ENCODE results near the gene KLLN.
A peak's percentile ranks its signal among the peaks of the same experiment; 100 is the strongest.
"Not testable (repeated sequence)": the region's sequence is repeated elsewhere in the genome, so short reads cannot be mapped to it uniquely, and the experiment has no call there.

The KLLN gene

DNA sequence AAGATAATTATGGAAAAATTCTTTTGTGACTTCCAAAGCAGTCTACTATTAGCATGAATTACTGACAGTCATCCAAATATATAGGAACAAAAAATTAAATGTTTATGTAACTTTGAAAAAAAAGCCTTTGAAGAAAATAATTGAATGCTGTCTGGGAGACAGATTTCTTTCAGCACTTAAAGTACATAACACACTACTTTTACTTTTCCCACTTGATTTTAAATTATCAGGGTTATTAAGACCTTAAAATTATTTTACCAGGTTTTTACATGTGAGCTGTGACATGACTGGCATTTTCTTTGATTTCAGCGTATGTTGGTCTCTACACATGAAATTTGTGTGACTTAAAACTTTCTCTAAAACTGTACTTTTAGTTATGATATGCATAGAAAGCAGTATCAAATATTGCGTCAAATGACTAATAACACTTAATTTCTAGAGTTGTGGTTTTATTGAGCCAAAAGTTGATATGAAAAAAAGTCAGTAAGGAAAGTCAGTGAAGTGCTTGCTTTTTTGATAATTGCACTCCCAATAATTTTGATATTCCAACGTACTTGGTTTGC is 3.2 kb upstream of the KLLN start:
- no peak for DNase-seq (ENCODE audit: low read depth in 2 of 2)

DNA sequence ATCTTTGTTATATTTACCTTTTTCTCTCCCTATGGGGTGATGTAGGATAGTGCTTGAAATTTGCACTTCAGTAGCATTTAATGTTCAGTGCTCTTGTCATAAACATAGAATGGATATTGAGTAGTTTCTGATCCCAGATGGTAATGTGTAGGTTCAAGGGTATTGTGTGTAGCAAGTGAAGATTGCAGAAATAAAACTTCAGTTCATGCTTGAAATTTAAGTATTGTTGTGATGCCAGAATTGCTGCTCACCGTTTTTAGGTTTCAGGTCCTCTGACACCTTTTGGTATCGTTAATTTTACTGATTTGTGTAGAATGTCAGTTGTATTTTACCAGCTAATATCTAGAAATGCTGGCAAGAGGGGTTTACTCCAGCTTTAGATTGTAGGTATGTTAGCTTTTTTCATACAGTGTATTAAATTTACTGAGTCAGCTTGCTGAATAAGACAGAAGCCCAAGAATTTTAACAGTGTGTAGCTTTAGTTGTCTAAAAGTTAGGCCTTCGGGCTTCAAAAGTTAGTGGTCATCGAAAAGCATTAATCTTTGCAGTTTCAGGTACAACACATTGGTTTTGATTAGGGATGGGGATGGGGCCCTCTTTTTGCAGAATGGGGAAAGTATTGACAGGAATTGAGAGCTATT is 2.0 kb upstream of the KLLN start:
- DNase-seq (ENCODE audit: low read depth in 2 of 2), result no peak

- DNase-seq (ENCODE audit: low read depth in 2 of 2), result no peak
These were observed 1.2 kb upstream of the KLLN start for GRCh38 chr10:87864496-87865059.

DNA sequence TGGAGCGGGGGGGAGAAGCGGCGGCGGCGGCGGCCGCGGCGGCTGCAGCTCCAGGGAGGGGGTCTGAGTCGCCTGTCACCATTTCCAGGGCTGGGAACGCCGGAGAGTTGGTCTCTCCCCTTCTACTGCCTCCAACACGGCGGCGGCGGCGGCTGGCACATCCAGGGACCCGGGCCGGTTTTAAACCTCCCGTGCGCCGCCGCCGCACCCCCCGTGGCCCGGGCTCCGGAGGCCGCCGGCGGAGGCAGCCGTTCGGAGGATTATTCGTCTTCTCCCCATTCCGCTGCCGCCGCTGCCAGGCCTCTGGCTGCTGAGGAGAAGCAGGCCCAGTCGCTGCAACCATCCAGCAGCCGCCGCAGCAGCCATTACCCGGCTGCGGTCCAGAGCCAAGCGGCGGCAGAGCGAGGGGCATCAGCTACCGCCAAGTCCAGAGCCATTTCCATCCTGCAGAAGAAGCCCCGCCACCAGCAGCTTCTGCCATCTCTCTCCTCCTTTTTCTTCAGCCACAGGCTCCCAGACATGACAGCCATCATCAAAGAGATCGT is 690 bp upstream of the KLLN start:
- DNase-seq (ENCODE audit: low read depth in 2 of 2), result peak in 1 of 2 donors; percentile 4

- peak in 1 of 2 donors; percentile 26 for DNase-seq (ENCODE audit: low read depth in 2 of 2)
These were observed 667 bp downstream of the KLLN start for GRCh38 chr10:87862679-87863052.

DNA sequence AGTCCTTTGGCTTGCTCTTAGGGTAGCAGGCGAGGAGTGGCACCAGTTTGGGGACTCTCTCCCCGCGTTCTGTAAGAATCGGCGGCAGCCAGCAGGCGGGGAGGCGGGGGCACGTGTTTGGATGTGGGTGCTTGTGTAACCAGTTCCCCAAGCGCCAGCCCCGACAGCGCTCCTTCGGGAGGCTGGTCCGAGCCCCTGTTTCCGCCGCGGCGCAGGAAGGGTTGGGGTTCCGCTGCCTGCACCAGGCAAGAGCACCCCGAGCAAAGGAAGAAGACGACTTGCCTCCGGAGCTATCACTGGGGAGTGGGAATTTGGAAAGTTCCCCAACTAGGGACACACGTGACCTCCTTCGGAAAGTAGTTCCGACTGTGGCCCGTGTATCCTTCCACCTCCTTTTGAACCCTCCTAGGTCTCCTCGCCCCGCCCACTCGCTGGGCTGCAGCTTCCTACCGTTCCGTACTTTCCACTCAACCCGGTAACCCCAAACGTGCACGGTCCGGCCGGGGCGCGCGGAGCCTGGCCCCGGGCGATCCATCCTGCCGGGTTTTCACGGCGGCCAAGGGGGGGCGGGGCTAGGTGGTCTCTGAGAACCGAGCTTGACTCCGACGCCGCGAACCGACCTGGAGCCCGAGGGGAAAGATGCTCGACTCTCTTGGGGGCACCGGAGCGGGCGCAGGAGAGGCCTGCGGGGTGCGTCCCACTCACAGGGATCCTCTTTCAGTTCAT is 1.2 kb downstream of the KLLN start:
- peak; percentile 84 to 89 for DNase-seq (ENCODE audit: low read depth in 2 of 2)

DNA sequence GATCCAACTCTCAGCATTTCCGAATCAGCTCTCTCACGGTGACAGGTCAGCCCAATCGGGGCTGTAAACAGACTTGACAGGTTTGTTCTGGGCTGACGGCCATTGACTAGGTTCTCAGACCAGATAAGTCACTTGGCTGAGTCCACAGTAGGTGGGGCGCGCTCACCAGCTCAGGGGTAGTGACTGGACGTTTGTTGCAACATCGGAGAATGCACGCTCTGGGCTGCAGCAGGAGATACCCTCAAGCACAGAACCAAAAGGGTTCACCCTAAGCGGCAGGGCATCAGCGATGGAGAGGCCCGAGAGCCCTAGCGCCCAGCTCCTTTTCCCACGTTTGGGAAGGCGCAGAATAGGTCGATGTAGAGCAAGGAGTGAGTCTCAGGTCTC is 1.8 kb downstream of the KLLN start:
- no peak for DNase-seq (ENCODE audit: low read depth in 2 of 2)

DNA sequence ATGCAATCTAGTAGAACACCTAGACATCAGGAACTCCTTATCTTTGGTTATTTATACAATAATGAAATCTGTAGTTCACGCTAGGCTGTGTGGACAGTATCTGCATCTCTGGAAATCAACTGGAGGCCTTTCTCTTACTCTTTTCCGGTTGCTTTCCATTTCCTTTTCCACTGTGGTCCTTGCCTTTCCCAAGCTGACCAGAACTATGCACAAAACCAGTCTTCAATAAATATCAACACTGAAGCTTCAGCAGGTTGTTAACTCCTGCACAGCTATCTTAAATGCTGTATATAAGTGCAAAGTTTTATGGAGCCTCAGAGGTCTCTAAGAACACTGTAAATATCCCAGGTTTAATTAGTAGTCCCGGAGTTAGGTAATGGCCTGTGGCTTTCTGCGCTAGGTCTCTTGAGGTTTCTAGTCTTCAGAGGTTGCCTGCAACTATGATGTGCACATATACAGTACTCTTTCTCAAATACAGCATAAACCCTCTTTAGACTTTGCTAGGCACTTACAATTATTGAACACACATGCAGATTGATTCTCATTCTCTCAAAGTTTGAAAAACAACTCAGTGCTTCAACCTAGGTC is 2.4 kb downstream of the KLLN start:
- DNase-seq (ENCODE audit: low read depth in 2 of 2), result no peak

DNA sequence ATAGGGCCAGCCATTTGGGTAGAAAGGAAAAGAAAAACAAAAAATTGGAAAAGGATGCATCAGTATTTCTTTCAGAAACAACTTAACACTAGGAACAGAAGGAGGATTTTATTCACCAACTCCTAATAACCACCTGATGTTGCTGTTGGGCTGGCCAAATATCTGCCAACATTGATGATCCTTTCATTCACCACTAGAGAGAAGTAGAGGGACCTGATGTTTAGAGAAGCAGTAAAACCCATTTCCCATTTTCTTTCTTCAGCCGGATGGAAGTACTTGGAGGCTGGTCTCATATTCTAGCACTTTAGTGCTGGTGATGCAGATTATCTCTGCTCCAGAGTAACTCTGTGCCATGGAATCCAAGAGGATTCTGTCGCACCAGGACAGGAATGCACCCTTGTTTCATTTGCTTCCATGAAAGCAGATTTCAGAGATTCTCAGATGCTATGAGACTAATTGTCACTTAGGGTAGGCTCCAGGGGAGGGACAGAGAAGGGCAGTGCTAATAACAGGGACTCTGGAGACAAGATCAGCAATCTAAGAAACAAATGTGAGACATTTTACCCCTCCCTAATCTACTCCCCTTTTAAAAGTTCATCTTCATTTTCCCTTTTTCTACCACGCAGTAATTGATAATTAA is 3.1 kb downstream of the KLLN start:
- DNase-seq (ENCODE audit: low read depth in 2 of 2), result no peak

- not testable (repeated sequence) for DNase-seq (ENCODE audit: low read depth in 2 of 2)
These were observed 7.7 kb downstream of the KLLN start for GRCh38 chr10:87855665-87856064.

DNA sequence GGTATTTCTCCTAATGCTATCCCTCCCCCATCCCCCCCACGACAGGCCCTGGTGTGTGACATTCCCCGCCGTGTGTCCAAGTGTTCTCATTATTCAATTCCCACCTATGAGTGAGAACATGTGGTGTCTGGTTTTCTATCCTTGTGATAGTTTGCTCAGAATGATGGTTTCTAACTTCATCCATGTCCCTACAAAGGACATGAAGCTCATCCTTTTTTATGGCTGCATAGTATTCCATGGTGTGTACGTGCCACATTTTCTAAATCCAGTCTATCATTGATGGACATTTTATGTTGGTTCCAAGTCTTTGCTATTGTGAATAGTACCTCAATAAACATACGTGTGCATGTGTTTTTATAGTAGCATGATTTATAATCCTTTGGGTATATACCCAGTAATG is 8.1 kb downstream of the KLLN start:
- not testable (repeated sequence) for DNase-seq (ENCODE audit: low read depth in 2 of 2)

DNA sequence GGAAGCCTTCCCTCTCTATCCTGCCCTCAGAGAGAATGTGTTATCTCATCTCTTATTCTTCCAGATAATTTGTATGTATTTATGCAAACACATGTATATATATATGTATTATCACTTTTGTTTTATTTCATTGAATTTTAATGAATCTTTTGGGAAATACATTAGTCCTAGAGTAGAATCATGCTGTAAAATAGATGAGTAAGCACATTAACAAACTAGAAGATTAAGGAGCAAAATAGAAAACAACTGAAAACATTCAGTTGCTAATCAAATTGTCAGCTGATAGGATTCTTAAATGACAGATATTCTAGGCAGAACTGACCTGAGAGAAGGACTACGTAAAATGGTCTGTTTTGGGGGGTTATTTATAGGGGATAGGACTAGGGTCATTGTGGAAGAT is 11.2 kb downstream of the KLLN start:
- DNase-seq (ENCODE audit: low read depth in 2 of 2), result no peak

DNA sequence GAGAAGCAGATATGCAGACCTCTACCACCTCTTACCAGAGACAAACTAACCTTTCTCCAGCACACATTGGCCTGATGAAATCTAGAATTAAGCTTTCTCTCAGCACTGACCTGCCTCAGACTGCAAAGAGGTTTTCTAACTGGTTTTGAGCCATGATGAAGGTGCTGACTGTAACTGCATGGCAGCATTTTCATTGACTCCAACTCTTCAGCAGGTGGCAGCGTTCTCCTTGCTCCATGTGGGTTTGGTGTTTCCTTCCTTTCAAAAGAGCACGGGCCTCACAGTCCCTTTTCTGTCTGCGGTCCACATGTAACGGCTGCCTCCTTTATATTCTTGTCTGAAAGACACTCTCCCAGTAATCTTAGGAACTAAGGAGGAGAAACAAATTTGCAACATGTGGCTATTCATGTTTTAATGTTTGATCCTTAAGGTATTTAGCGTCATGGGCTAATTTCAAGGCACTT is 12.6 kb downstream of the KLLN start:
- DNase-seq (ENCODE audit: low read depth in 2 of 2), result no peak

- DNase-seq (ENCODE audit: low read depth in 2 of 2), result no peak
These were observed 14.3 kb downstream of the KLLN start for GRCh38 chr10:87849001-87849400.

DNA sequence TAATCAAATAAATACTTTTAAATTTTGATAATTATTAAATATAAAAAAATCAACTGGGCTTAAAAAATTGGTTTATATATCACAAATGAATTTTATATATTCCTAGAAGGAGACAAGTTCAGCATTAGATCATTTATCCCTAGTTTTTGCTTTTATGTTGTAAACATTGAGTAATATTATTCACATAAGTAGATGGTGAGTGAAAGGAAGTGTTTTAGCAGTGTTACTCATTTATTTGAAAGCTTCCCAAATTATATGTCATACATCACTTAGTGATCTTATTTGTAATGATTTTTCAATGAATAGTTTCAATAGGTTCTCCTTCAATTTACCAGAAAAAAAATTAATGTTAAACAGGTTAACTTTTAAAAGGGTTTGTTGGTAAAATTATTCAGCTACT is 15.8 kb downstream of the KLLN start:
- DNase-seq (ENCODE audit: low read depth in 2 of 2), result no peak

- not testable (repeated sequence) for DNase-seq (ENCODE audit: low read depth in 2 of 2)
These were observed 16.6 kb downstream of the KLLN start for GRCh38 chr10:87846711-87847110.

- DNase-seq (ENCODE audit: low read depth in 2 of 2), result no peak
These were observed 17.3 kb downstream of the KLLN start for GRCh38 chr10:87846023-87846422.

DNA sequence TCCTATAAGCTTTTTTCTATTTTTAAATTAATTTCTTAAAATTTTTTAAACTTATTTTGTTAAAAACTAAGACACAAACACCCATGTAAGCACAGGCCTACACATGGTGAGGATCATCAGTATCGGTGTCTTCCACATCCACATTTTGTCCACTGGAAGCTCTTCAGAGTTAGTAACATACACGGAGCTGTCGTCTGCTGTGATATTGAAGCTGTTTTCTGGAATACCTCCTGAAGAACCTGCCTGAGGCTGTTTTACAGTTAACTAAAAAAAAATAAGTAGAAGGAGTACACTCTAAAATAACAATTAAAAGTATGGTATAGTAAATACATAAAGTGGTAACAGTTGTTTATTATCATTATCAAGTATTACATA is 17.7 kb downstream of the KLLN start:
- no peak for DNase-seq (ENCODE audit: low read depth in 2 of 2)

GRCh38 chr10:87844837-87845623 is 18.3 kb downstream of the KLLN start:
- no peak for DNase-seq (ENCODE audit: low read depth in 2 of 2)

DNA sequence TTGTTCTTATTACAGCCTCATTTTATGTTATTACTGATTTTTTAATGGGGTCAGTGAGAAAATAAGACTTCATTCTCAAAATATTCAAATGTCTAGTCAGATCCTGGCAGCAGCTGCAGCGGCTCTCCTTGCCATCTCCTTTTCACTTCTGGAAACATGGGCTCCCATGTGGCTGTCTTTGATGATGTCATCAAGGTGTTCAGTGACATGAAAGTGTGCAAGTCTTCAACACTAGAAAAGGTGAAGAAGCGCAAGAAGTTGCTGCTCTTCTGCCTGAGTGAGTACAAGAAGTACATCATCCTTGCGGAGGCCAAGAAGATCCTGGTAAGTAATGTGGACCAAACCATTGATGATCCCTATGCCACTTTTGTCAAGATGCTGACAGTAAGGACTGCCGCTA is 19.6 kb downstream of the KLLN start:
- no peak for DNase-seq (ENCODE audit: low read depth in 2 of 2)

Measured in stimulated activated CD4-positive, alpha-beta T cell treated with anti-CD3 and anti-CD28 coated beads, Interleukin-1b, Interleukin-23, amount 100 ng/mL, for 1 hour (primary cell).